Stimulated activated CD8-positive, alpha-beta memory T cell treated with anti-CD3 and anti-CD28 coated beads, Interleukin-4, amount 100 ng/mL, for 24 hours (primary cell): ENCODE data around the gene SLC4A4.
"Not testable (repeated sequence)": the region's sequence is repeated elsewhere in the genome, so short reads cannot be mapped to it uniquely, and the experiment has no call there.

Source experiments
- DNase-seq: peaks from one replicate; pipeline ENCODE4 v3.0.0-alpha.2; 2020; ENCODE audit warnings: low read depth

SLC4A4 gene

DNA sequence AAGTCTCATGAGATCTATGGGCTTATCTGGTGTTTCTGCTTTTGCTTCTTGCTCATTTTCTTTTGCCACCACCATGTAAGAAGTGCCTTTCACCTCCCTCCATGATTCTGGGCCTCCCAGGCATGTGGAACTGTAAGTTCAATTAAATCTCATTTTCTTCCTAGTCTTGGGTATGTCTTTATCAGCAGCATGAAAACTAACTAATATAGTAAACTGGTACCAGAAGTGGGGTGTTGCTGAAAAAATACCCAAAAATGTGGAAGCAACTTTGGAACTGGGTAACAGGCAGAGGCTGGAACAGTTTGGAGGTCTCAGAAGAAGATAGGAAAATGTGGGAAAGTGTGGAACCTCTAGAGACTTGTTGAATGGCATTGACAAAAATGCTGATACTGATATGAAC lies 70.1 kb downstream of the SLC4A4 start:
- not testable (repeated sequence) for DNase-seq

DNA sequence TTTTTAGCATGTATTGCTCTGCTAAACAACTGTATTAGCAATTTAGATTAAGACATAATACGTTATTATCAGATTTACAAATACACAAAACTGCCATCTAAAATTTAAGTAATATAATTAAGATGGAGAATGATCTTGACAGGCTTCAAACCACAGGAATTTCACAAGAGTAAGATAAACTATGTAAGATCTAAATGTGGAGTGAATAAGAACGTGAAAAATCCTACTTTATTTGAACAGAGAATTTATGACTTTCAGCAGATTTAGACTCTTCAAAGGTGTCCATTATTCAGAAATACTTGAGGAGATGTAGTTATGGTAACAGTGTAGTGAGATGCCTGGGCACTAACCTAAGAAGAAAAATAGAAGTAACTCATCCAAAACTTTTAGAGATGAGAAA lies 73.2 kb downstream of the SLC4A4 start:
- no peak for DNase-seq

- DNase-seq: no peak
These were observed 76.7 kb downstream of the SLC4A4 start for GRCh38 chr4:71415491-71415890.

DNA sequence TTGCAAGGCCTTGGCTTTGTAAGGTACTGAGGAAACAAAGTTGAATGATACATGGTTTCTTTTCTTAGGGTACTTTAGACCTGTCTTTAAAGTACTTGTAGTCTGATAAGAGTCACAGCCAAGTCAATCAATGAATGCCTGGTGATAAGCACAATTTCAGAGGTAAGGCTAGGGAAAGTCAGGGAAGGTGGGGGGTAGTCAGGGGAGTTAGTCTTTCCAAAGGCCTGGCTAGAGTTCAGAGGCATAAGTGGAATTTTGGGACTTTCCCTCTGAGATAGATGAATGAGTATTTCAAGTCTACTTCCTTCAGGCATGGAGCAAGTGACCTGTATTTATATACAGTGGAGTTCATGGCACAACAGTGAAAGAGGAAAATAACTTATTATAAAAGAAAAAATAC lies 78.3 kb downstream of the SLC4A4 start:
- DNase-seq: no peak

GRCh38 chr4:71426381-71427042 lies 87.7 kb downstream of the SLC4A4 start:
- DNase-seq: no peak

DNA sequence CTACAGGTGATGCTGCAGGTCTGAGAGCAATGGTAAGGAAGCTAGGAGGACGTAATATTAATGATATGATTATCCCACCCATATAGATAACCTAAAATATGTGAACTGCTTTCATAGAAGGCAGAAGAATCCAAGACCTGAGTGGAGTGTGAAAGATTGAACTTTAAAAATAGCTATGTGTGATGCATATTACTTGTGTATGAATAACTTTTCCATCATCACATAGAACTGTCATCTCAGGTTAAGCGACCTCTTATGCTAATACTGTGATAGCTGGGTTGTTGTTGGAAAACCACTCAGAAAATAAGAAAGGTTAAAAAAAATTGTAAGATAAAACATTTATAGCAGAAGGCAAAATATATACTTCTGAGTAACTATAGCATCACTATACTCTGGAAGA lies 90.3 kb downstream of the SLC4A4 start:
- no peak for DNase-seq

GRCh38 chr4:71429962-71430361 lies 91.1 kb downstream of the SLC4A4 start:
- DNase-seq: no peak

GRCh38 chr4:71430609-71431008 lies 91.8 kb downstream of the SLC4A4 start:
- no peak for DNase-seq

DNA sequence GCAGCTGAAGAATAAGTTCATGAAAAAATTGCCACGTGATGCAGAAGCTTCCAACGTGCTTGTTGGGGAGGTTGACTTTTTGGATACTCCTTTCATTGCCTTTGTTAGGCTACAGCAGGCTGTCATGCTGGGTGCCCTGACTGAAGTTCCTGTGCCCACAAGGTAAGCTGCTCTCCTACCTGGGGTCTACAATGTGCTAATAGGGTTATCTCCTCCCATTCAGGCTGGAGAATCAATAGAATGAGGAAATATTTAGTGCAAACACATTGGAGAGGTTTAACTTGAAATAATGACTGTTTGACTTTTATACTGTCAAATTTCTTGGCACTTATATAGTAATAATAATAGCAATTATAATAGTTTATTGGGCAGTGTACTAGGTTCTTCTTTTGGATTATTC lies 101.8 kb downstream of the SLC4A4 start:
- no peak for DNase-seq

DNA sequence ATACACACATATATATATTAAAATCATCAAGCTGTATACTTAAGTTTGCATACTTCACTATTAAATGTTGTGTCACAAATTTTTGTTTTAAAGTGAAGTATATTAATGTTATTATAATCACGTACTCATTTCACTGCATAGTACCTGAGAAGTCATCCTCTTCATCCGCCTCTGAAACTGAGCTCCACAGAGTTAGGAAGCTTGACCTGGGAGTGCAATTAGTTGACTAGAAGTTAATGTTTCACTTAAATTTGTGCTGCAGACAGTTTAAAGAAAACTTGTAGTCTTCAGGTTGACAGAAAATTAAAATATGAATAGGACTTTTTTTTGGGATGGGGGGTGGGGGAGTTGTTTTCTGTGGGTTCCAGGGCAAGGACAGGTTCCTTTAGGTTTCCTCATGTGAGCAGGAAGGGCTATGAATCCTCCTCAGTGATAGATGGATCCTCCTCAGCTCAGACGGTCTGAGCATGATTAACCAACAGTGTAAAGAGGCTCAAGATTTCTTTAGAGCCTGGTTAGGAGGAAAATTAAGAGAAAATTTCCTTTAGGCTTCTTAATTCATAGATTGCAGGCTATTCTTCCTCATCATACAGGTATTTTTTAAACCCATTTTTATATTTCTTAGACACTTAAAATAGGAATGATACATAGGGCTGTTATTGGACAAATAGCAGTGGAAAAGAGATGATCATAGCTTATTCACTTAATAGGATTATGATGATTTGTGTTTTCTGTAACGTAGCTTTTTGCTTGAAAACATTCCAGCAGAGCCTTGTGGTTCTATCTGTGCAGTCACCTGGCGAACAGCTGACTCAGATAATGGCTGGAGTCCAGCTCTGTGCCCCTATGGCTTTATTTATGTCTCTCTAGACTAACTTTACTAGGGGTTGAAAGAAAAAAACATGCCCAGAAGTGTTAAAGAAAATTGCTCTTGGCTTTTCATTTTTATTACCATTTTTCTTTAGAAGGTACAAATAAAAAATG lies 102.7 kb downstream of the SLC4A4 start:
- DNase-seq: no peak

- no peak for DNase-seq
These were observed 103.5 kb downstream of the SLC4A4 start for GRCh38 chr4:71442336-71442735.

DNA sequence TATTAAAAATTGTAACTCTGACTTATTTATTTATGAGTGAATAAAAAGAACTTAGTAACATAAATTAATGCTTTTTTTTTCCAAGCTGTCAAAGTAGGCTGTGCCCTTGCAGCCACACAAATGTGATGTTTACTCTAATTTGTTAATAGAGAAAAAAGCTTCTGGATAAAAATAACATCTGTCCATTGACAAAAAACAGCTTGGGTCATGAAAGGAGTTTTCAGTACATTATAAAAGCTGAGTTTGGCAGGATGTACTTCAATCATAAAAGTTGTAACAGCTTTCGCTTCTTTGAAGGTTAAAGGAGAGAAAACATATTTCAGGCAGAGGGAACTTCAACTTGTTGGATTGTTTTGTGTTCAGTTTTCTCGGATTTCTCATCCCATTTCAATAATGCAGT lies 105.6 kb downstream of the SLC4A4 start:
- no peak for DNase-seq

DNA sequence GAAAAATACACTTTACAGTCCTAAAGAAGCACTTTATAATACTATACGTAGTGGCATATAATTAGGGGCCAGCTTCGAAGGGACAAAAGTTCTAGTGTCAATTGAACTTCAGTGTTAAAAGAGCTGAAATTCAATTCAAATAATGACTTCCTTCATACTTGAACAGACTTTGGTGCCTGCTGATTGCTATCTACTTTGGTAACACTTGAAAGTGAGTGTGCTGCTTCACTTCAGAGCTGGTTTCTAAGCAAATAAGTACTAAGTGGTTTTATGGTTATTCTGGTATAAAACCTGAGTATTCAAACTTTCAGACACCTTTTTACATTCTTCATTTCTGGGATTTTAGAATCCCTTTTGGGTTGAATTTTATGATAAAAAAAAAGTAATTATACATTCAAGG lies 107.0 kb downstream of the SLC4A4 start:
- DNase-seq: no peak

GRCh38 chr4:71446479-71447081 lies 107.8 kb downstream of the SLC4A4 start:
- no peak for DNase-seq

GRCh38 chr4:71449040-71449439 lies 110.2 kb downstream of the SLC4A4 start:
- DNase-seq: no peak

GRCh38 chr4:71449878-71450277 lies 111.1 kb downstream of the SLC4A4 start:
- no peak for DNase-seq

- DNase-seq: no peak
These were observed 114.7 kb downstream of the SLC4A4 start for GRCh38 chr4:71453531-71453930.

DNA sequence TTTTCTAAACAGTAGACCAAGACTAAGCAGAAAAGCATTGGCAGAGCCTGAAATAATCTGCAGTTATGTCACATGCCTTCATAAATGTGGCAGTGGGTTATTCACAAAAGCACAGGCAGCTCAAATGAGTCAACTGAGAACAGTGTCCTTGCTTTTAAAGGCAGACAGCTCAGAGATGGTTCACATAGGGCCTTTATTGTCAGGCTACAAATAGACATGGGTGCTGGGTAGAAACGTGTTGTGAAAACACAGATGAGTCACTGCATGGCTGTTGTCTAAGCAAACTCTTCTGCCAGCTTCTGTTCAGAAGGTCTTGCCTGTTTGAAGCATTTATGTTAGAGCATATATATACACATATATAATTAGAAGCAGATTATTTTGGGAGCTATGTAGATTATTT lies 118.0 kb downstream of the SLC4A4 start:
- no peak for DNase-seq

DNA sequence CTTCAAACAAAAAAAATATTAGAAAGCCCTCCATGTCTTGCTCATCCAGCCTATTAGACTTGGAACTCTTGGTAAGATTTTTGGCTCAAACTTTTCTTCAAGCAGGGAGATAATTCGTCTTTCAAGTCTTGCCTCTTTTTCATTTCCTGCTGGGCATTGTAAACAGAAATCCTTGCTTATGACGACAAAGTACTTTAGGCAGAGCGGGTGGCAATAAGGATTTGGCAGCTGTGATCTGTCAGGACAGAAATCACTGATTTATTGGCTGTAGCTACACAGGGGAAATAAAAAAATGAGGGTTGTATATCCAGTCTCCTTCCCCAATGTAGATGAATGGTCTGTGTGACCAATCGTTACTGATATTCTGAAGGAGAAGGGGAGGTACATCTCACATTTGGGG lies 121.6 kb downstream of the SLC4A4 start:
- no peak for DNase-seq

- DNase-seq: no peak
These were observed 122.6 kb downstream of the SLC4A4 start for GRCh38 chr4:71461422-71461821.

DNA sequence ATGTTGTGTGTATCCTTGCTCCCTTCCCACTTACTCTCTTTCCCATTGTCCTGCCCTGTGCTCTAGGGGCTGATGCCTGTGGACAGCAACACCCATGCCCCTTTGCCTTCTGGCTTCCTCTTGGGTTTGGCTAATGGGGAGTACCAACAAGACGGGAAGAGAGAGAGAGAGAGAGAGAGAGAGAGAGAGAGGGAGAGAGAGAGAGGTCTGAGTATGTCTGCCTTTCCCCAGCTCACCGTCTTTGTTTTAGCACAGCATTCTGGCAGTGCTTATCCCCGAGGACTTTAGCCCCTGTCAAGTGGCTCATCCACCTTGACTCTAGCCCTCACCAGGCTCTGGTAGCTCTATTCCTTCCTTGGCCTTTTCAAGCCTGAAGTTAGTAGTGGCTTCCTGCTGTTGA lies 128.0 kb downstream of the SLC4A4 start:
- DNase-seq: no peak

- no peak for DNase-seq
These were observed 129.4 kb downstream of the SLC4A4 start for GRCh38 chr4:71468116-71468710.

DNA sequence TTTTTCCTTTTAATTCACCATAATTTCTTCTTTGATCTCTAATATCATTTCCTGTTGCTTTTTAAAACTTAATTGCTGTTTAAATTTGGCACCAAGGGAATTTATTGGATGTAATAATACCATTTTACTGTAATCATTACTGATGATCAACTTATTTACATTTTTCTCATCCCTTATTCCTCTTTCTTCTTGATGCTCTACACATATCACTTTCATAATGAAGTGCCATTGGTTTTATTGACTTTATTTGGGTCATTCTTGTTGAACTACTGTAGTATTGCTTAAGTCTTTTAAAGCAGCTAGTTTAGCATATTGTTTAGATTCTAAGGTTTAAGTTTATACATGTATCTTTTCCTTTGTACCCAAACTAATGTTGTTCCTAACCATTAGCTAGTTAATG lies 130.7 kb downstream of the SLC4A4 start:
- DNase-seq: no peak
